Ovary (tissue), 3 donors: Measurements from ENCODE around the gene AMOTL1.

Source experiments
- EP300 ChIP-seq: sonication (generic); formaldehyde crosslinking; IDR thresholded peaks from one replicate; pipeline ENCODE4 v1.6.1; 2017; ENCODE audit warnings: antibody characterized with exemption
- TF ChIP-seq, protein P1 (sequence below), 3 donors: fragments of 450-650 bp in 2 of 3; fragments of 200-600 bp in 1 of 3; IDR thresholded peaks; one replicate each; pipeline versions ENCODE4 v1.5.1 to v1.8.0; 2016 to 2022; ENCODE audit warnings: antibody characterized with exemption in 3 of 3, mild to moderate bottlenecking in 1 of 3
- donor health status: DM: no; HTN: no; CAD: no.

DNA sequence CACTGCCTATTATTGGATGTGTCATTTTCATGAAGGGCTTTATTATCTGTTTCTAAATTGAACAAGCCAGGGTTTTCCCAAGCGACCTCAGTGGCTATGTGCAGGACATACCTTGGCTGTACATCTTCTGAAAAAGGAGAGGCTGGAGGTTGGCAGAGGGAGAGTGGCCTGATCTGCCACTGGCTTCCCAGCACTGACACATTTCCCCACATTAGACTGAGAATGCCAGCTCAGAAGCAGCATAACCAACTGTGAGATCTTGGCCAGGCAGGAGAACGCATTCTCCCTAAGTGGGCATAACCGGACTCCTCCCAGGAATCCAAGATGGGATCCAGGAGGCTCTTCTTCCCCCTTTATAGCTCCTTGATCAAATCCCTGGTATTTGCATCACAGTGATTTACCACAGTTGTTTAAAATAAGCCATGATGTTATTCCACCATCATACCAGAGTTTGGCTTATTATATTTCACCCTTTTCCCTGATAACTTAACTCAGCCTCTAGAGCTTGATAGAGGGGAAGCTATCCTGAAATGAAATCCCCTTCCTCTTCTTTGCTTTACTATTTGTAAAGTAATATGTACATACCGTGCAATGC lies 33.8 kb downstream of the AMOTL1 start:
- no peak for TF ChIP-seq EP300
- TF ChIP-seq, protein P1, sequence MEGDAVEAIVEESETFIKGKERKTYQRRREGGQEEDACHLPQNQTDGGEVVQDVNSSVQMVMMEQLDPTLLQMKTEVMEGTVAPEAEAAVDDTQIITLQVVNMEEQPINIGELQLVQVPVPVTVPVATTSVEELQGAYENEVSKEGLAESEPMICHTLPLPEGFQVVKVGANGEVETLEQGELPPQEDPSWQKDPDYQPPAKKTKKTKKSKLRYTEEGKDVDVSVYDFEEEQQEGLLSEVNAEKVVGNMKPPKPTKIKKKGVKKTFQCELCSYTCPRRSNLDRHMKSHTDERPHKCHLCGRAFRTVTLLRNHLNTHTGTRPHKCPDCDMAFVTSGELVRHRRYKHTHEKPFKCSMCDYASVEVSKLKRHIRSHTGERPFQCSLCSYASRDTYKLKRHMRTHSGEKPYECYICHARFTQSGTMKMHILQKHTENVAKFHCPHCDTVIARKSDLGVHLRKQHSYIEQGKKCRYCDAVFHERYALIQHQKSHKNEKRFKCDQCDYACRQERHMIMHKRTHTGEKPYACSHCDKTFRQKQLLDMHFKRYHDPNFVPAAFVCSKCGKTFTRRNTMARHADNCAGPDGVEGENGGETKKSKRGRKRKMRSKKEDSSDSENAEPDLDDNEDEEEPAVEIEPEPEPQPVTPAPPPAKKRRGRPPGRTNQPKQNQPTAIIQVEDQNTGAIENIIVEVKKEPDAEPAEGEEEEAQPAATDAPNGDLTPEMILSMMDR (IDR thresholded peaks at IDR 0.05), result no peak
